Measurements from ENCODE around the gene WDR7.

Gene WDR7

GRCh38 chr18:57048351-57048750, 397.2 kb downstream of the WDR7 start:
- no peak for DNase-seq
- in situ Hi-C loops (cut with MboI; ENCODE audit: low pct_unique_long_range_greater_than_20kb, low sequenced_read_pairs) = no loop called here

GRCh38 chr18:57048859-57049258, 397.7 kb downstream of the WDR7 start:
- in situ Hi-C loops (cut with MboI; ENCODE audit: low pct_unique_long_range_greater_than_20kb, low sequenced_read_pairs) = no loop called here
- DNase-seq = no peak

DNA sequence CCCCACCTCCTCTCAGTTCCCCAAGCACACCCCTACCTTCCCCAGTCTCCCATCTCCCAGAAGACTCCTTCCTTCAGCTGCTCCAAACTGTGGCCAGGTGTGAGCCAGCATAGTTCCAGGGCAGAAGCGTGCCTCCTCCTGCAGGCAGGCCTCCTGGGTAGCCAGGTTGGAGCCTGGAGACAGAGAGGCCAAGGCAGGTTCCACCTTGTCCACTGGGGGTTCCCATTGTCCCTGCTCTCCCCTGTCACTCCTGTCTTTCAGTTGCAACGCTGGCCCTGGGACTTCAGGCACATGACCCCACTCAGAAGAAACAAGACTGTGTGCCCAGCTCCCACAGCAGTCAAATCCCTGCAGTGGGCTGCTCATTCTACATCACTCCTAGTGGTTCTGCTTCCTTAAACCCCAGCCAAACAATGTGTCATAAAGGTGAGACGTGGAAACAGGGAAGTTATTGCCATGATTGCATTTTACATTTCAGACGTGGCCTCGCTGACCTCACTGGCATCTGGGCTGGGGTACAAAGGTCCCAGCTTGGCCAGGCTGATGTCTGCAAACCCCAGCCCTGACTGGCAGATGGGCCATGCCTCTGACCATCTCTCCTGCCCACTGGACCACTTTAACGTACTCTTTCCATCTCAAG, 399.3 kb downstream of the WDR7 start:
- no peak for DNase-seq
- in situ Hi-C loops (cut with MboI; ENCODE audit: low pct_unique_long_range_greater_than_20kb, low sequenced_read_pairs) = no loop called here

DNA sequence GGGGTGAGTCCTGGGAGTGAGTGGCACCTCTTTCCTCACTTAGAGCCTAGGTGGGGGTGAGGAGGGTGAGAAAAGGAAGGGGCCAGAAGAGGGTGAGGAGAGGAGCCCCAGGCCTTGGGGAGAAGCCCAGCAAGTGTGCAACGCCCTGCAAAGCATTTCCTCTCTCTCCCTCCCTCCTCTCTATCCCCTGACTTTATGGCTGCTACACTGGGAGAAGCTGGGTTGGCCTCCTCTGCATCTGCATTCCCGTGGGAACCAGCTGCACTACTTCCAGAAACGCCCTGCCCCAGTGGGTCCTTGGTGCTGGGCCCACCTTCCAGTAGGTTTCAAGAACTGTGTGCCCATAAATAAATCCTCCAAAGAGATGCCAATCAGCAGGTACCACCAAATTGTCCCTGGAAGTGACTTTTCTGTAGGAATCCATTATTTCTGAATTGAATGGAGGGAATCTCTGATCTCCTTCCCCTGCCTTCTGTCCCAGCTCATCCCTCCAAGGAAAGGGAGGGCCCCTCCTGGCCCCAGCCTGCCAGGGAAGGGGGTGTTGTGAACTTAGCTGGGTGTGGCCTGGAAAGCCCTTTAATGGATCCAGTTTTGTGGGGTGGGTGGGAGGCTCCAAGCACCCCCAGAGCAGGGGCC, 400.0 kb downstream of the WDR7 start:
- no peak for DNase-seq
- in situ Hi-C loops (cut with MboI; ENCODE audit: low pct_unique_long_range_greater_than_20kb, low sequenced_read_pairs) = no loop called here

DNA sequence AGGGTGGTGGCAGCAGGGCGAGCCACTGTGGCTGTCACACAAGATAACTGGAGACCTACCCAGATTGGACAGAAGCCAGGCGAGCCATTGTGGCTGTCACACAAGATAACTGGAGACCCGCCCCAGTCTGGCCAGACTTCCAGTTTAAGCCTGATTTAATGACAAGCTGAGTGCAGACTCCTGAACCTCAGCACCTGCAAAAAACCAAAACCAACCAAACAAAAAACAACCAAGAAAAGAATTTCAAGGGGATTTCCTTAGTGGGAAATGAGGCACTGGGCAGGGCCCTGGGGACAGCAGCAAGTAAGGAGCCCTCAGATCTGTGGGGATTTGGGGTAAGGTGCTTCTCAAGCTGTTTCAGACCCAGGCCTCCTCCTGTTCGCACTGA, 400.5 kb downstream of the WDR7 start:
- DNase-seq = peak; percentile 40

DNA sequence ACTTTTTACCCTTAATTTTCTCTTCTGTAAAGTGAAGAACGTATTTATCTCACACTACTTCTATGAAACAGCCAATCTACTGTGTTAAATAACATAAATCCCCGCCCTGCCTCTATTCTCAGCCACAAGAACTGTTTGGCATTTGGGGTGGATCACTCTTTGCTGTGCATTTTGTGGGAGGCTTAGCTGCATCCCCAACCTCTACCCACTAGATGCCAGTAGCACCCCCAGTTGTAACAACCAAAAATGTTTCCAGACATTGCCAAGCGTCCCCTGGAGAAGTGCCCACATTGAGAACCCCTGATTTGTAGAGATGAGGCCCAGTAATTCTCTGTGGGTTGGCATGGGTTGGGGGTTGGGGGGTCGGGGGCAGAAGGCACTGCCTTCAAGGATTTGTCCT, 401.0 kb downstream of the WDR7 start:
- in situ Hi-C loops (cut with MboI; ENCODE audit: low pct_unique_long_range_greater_than_20kb, low sequenced_read_pairs) = no loop called here
- DNase-seq = no peak

More for the DNA sequence above, 400.5 kb downstream of the WDR7 start:
- in situ Hi-C loops (cut with MboI; ENCODE audit: low pct_unique_long_range_greater_than_20kb, low sequenced_read_pairs) = no loop called here

- DNase-seq = no peak
- in situ Hi-C loops (cut with MboI; ENCODE audit: low pct_unique_long_range_greater_than_20kb, low sequenced_read_pairs) = no loop called here
Observed at GRCh38 chr18:57052759-57053158, 401.6 kb downstream of the WDR7 start.

GRCh38 chr18:57054891-57055290, 403.7 kb downstream of the WDR7 start:
- in situ Hi-C loops (cut with MboI; ENCODE audit: low pct_unique_long_range_greater_than_20kb, low sequenced_read_pairs) = no loop called here
- DNase-seq = peak; percentile 23

DNA sequence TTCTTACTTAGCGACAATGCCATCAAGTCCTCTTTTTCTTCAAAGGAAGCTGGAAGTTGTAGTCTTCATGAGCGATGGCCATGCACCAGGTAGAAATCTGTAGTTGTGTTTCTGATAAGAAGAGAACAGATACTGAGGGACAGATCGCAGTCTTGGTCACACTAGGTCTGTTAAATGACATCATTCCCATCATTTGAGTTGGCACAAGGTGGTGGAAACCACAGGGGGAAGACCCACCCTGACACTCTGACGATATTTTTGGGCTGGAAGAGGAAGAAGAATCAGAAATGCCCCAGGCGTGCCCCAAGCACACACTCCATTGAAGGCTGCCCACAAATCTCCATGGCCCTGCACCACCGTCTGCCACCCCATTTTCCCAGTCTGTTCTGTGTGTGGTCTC, 406.7 kb downstream of the WDR7 start:
- in situ Hi-C loops (cut with MboI; ENCODE audit: low pct_unique_long_range_greater_than_20kb, low sequenced_read_pairs) = no loop called here

GRCh38 chr18:57058734-57059133, 407.6 kb downstream of the WDR7 start:
- in situ Hi-C loops (cut with MboI; ENCODE audit: low pct_unique_long_range_greater_than_20kb, low sequenced_read_pairs) = no loop called here
- DNase-seq = no peak

More for the DNA sequence above, 406.7 kb downstream of the WDR7 start:
- DNase-seq = no peak

GRCh38 chr18:57059366-57059765, 408.2 kb downstream of the WDR7 start:
- in situ Hi-C loops (cut with MboI; ENCODE audit: low pct_unique_long_range_greater_than_20kb, low sequenced_read_pairs) = no loop called here
- no peak for DNase-seq

DNA sequence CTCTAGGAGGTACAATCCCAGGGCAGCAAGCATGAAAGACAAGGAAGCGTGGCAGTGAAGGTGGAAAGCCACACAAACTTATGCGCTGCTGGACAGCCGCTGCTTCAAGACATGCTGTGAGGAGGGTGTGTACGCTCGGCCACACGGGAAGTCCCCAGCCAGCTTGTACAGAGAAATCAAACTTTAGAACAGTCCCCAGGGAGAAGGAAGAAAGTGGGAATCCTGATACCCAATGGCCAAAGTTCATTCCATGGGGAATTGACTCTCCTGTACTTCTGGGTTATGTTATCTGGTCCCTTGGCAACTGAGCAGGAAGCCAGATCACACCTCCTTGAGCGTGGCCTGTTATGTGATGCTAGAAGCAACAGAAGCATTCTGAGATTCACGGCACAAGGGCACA, 409.7 kb downstream of the WDR7 start:
- DNase-seq = no peak
- in situ Hi-C loops (cut with MboI; ENCODE audit: low pct_unique_long_range_greater_than_20kb, low sequenced_read_pairs) = no loop called here

DNA sequence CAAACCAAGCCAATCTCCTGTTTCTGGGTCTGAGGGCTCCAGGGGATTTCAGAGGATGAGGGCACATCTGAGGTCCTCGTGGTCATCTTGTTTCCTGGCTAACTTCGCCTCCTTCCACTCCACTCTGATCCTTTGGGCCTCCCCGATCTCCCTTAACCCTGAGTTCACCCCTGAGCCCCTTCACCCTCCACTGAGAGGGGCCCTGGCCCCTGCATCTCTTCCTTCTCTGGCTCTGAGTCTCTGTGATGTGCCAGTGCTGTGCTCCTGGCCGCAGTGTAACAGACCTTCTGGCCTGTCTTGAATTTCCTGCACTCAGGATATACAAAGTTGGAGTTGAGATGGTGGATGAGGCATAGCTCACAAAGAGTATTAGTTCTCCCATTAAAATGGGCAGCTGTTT, 411.0 kb downstream of the WDR7 start:
- in situ Hi-C loops (cut with MboI; ENCODE audit: low pct_unique_long_range_greater_than_20kb, low sequenced_read_pairs) = no loop called here
- no peak for DNase-seq

DNA sequence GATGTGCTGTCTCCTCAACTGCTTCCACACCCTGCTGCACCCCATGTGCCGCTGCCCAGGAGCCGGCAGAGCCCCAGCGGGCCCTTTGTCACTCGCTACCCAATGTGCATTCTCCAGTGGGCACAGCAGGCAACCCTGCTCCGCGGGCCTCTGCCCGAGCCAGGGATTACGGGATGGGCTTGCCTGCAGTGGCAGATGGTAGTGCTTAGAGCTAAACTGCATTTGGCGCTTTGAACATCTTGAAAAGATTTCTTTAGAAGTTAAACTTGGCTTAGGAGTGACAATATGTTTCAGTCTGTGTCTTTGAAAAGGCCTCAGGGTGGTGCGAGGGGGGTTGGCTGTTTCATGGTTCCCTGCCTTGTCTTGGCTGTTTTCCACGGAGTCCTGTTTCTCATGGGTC, 411.7 kb downstream of the WDR7 start:
- DNase-seq = no peak
- in situ Hi-C loops (cut with MboI; ENCODE audit: low pct_unique_long_range_greater_than_20kb, low sequenced_read_pairs) = no loop called here

GRCh38 chr18:57063601-57064103, 412.5 kb downstream of the WDR7 start:
- no peak for DNase-seq
- in situ Hi-C loops (cut with MboI; ENCODE audit: low pct_unique_long_range_greater_than_20kb, low sequenced_read_pairs) = no loop called here

DNA sequence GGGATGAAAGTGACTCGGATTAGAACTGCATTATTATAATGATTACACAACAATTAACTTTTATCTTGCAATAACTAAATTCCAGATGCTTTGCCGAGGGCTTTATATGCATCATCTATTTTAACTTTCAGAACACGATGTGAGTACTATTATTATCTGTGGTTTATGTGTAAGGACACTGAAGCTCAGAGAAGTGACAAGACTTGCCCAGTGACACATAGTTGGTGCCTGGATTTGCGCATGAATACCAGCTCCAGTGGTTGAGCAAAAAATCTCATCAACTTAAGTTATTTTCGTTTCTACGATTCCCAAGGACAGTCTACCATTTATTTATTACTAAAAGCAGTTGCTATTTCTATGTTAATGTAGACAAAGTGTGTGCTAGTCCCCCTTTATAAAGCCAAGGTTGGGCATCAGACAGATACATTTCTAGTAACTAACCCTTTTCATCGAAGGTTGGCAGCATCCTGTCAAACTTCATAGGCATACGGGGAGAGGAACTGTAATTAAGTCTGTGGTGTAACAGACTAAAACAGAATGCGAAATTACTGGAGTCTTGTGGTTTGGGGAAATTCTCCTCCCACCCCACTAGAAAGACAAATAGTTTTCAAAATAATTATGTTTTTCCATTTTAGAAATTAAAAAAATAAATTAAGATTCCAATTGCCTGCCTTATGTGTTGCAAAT, 422.5 kb downstream of the WDR7 start:
- DNase-seq = peak; percentile 54
- in situ Hi-C loops (cut with MboI; ENCODE audit: low pct_unique_long_range_greater_than_20kb, low sequenced_read_pairs) = no loop called here

- no peak for DNase-seq
- in situ Hi-C loops (cut with MboI; ENCODE audit: low pct_unique_long_range_greater_than_20kb, low sequenced_read_pairs) = no loop called here
Observed at GRCh38 chr18:57075716-57076400, 424.7 kb downstream of the WDR7 start.

DNA sequence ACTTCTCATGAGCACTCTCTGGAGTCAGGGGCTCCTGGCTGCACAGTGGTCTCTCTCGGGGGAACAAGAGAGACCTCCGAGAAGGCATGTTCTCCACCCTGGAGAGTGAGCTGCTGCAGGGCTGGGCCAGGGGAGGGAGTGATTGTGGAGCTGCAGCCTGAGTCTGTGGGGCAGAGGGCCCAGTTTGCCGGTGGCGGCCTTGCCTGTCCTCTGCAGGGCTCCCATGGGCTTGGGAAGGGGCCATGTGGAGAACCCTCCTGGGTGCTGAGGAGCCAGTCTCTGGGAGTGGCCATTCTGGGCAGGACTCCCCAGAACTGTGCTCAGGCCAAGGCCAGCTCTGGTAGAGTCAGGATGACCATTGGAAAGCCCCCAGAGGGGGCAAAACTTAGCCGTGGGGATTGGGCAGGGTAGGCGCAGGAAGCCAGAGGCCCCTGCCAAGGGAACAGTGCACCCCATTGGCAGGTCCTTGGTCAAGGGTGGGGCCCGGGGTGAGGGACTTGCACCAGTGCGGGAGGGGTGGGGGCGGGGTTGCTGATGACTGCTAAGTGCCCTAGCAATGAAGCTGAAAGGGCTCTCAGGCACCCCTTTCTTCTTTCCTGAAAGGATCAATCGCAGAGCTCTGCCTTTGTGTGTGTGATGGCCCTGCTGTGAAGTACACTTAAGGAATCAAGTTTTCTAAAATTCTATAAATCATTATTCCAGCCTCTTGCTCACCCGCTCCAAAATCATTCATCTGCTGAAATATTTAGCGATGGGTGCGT, 426.0 kb downstream of the WDR7 start:
- no peak for DNase-seq
- in situ Hi-C loops (cut with MboI; ENCODE audit: low pct_unique_long_range_greater_than_20kb, low sequenced_read_pairs) = no loop called here
